ENCODE data around the gene ERICH6. TPM values are rescaled to one million over a fixed set of nuclear protein-coding genes. Genes with fewer than 3 reads are reported as not detected.

ERICH6 gene
- total and polyA plus RNA-seq, 10 of the 15 experiments (the other 5 are each of a cell fraction or from before 2014, with no cell fraction given) = 0.04 to 0.40 (median 0.22) TPM; not detected in 6

DNA sequence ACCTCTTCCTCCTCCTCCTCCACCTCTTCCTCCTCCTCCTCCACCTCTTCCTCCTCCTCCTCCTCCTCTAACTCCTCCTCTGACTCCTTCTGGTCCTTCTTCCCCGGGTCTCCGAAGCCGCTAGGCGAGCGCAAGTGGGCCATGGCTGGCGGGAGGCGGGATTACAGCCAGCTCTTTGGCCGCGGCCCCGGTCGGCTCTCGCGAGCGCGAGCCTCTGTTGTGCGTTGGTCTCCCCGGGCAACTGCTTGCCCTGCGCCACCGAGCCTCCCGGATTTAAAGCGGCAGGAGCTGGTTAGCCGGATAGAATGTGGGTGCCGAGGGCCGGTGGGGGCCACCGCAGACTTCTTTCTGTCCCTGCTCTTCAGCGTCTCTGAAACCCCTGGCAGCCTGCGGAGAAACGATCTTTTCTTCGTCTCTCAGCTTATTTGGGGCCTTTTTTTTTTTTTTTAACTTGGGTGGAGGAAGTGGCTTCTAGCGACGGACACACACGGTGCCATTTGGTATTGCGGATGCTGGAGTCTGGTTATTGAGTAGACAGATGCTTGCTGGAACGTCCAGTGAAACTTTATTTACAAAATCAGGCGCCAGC is at the start of gene ERICH6 (continued):
- TF ChIP-seq, protein P1, sequence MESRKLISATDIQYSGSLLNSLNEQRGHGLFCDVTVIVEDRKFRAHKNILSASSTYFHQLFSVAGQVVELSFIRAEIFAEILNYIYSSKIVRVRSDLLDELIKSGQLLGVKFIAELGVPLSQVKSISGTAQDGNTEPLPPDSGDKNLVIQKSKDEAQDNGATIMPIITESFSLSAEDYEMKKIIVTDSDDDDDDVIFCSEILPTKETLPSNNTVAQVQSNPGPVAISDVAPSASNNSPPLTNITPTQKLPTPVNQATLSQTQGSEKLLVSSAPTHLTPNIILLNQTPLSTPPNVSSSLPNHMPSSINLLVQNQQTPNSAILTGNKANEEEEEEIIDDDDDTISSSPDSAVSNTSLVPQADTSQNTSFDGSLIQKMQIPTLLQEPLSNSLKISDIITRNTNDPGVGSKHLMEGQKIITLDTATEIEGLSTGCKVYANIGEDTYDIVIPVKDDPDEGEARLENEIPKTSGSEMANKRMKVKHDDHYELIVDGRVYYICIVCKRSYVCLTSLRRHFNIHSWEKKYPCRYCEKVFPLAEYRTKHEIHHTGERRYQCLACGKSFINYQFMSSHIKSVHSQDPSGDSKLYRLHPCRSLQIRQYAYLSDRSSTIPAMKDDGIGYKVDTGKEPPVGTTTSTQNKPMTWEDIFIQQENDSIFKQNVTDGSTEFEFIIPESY (IDR thresholded peaks at IDR 0.05) = no peak
- TF ChIP-seq, protein P2, sequence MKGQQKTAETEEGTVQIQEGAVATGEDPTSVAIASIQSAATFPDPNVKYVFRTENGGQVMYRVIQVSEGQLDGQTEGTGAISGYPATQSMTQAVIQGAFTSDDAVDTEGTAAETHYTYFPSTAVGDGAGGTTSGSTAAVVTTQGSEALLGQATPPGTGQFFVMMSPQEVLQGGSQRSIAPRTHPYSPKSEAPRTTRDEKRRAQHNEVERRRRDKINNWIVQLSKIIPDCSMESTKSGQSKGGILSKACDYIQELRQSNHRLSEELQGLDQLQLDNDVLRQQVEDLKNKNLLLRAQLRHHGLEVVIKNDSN (IDR thresholded peaks at IDR 0.05; ENCODE audit: borderline replicate concordance, extremely low read length, insufficient read depth, low read depth, low read length) = no peak
- TF ChIP-seq, protein P3, sequence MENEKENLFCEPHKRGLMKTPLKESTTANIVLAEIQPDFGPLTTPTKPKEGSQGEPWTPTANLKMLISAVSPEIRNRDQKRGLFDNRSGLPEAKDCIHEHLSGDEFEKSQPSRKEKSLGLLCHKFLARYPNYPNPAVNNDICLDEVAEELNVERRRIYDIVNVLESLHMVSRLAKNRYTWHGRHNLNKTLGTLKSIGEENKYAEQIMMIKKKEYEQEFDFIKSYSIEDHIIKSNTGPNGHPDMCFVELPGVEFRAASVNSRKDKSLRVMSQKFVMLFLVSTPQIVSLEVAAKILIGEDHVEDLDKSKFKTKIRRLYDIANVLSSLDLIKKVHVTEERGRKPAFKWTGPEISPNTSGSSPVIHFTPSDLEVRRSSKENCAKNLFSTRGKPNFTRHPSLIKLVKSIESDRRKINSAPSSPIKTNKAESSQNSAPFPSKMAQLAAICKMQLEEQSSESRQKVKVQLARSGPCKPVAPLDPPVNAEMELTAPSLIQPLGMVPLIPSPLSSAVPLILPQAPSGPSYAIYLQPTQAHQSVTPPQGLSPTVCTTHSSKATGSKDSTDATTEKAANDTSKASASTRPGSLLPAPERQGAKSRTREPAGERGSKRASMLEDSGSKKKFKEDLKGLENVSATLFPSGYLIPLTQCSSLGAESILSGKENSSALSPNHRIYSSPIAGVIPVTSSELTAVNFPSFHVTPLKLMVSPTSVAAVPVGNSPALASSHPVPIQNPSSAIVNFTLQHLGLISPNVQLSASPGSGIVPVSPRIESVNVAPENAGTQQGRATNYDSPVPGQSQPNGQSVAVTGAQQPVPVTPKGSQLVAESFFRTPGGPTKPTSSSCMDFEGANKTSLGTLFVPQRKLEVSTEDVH (IDR thresholded peaks at IDR 0.05; ENCODE audit: low read depth, partially characterized antibody) = no peak
- TF ChIP-seq POLR2A (IDR thresholded peaks at IDR 0.05; ENCODE audit: low read depth, low read length) (peak; percentile 80), ZNF217 (IDR thresholded peaks at IDR 0.05) (no peak), SMAD5 (IDR thresholded peaks at IDR 0.05; ENCODE audit: low read depth) (peak; percentile 63; the same call in 1 of the 2 replicates), NR2F1 (conservative IDR thresholded peaks at IDR 0.05) (0 out of 2 replicates have a peak, but pooled peaks have one; percentile 5), TAF1 (IDR thresholded peaks at IDR 0.05; ENCODE audit: borderline replicate concordance, low read depth, low read length) (peak; percentile 22; the same call in 1 of the 2 replicates), MXI1 (IDR thresholded peaks at IDR 0.05; ENCODE audit: low read depth, low read length) (peak; percentile 93), ZNF24 (IDR thresholded peaks at IDR 0.05) (no peak), POU2F2 (IDR thresholded peaks at IDR 0.05; ENCODE audit: borderline replicate concordance, low read depth, low read length) (no peak), MTA3 (IDR thresholded peaks at IDR 0.05; ENCODE audit: borderline replicate concordance, low read length) (no peak), TCF3 (IDR thresholded peaks at IDR 0.05; ENCODE audit: borderline replicate concordance, insufficient read depth, low read depth, low read length) (0 out of 2 replicates have a peak, but pooled peaks have one; percentile 17), JUND (IDR thresholded peaks at IDR 0.05; ENCODE audit: low read depth, low read length) (no peak), NRF1 (conservative IDR thresholded peaks at IDR 0.05; ENCODE audit: low read depth, low read length) (no peak), SPI1 (IDR thresholded peaks at IDR 0.05; ENCODE audit: borderline replicate concordance, insufficient read depth, low read depth, low read length) (peak; percentile 39; the same call in 1 of the 2 replicates), NR2C2 (IDR thresholded peaks at IDR 0.05; ENCODE audit: borderline replicate concordance, control insufficient read depth, insufficient read length, low read depth) (no peak), ZBED1 (IDR thresholded peaks at IDR 0.05; ENCODE audit: borderline replicate concordance) (no peak), CHD1 (IDR thresholded peaks at IDR 0.05; ENCODE audit: low read depth, low read length) (no peak)
- TF ChIP-seq, protein P4, sequence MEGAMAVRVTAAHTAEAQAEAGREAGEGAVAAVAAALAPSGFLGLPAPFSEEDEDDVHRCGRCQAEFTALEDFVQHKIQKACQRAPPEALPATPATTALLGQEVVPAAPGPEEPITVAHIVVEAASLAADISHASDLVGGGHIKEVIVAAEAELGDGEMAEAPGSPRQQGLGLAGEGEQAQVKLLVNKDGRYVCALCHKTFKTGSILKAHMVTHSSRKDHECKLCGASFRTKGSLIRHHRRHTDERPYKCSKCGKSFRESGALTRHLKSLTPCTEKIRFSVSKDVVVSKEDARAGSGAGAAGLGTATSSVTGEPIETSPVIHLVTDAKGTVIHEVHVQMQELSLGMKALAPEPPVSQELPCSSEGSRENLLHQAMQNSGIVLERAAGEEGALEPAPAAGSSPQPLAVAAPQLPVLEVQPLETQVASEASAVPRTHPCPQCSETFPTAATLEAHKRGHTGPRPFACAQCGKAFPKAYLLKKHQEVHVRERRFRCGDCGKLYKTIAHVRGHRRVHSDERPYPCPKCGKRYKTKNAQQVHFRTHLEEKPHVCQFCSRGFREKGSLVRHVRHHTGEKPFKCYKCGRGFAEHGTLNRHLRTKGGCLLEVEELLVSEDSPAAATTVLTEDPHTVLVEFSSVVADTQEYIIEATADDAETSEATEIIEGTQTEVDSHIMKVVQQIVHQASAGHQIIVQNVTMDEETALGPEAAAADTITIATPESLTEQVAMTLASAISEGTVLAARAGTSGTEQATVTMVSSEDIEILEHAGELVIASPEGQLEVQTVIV (IDR thresholded peaks at IDR 0.05; ENCODE audit: borderline replicate concordance, partially characterized antibody) = no peak
- TF ChIP-seq, protein P5, sequence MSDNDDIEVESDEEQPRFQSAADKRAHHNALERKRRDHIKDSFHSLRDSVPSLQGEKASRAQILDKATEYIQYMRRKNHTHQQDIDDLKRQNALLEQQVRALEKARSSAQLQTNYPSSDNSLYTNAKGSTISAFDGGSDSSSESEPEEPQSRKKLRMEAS (IDR thresholded peaks at IDR 0.05; ENCODE audit: low read depth, low read length) = peak; percentile 53
- TF ChIP-seq, protein P6, sequence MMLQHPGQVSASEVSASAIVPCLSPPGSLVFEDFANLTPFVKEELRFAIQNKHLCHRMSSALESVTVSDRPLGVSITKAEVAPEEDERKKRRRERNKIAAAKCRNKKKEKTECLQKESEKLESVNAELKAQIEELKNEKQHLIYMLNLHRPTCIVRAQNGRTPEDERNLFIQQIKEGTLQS (IDR thresholded peaks at IDR 0.05; ENCODE audit: borderline replicate concordance, extremely low read depth, low read depth, low read length) = no peak
